Germinal center (tissue), 1 donor: Measurements from ENCODE around the gene MTSS2.

ENCODE experiments used
- DNase-seq: peaks from one replicate; pipeline ENCODE4 v3.0.0; 2012; ENCODE audit warnings: mixed read lengths, low spot score

The MTSS2 gene

DNA sequence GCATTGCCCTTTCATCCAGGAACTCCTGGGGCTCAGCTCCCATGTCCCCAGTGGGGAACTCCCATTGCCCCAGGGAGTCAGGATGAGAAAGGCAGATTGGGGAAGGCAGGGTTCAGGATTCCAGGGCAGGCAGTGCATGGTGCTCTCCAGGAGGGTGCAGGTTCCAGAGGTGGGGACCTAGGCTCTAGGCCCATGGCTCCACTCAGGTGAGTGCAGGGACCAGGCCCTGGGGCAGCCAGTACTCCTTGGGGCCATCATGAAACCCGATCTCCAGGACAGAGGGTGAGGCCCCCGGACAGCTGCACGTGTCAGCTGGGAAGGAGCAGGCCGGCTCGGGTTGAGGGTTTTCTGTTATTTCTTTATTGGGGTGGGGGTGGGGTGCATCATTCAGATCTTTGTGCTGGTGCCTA, 1.3 kb upstream of the MTSS2 start:
- no peak for DNase-seq

DNA sequence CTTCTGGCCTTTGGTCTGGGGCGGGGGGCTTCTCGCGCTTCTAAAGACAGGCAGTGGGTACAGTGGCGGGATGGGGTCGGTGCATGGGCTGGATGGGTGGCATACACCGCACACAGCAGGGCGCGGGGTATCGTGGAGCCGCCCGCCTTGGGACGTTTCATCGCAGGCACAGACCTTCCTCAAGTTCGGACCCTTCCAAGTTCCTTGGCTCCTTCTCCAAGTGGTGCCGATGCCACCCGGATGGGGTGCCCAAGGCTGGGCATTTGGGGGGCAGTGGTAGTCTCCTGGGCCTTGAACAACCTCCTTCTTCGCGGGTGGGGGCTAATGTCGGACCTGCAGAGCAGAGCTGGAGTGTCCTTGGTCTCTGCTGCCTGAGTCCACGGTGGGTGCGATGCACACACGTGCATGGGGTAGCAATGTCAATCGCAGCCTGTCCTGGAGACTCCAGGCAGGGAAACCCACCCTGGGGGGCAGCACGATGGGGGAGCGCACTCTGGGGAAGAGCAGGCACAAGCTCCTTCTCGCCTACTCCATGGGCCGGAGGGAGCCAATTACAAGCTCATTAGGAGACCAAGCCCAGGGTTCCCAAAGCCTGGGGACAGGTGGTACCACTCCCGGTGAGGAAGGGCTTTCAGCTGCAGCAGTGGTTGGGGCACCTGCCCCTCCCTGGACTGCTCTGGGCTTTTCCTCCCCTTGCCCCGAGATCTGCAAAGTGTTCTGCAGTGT, 686 bp upstream of the MTSS2 start:
- no peak for DNase-seq

DNA sequence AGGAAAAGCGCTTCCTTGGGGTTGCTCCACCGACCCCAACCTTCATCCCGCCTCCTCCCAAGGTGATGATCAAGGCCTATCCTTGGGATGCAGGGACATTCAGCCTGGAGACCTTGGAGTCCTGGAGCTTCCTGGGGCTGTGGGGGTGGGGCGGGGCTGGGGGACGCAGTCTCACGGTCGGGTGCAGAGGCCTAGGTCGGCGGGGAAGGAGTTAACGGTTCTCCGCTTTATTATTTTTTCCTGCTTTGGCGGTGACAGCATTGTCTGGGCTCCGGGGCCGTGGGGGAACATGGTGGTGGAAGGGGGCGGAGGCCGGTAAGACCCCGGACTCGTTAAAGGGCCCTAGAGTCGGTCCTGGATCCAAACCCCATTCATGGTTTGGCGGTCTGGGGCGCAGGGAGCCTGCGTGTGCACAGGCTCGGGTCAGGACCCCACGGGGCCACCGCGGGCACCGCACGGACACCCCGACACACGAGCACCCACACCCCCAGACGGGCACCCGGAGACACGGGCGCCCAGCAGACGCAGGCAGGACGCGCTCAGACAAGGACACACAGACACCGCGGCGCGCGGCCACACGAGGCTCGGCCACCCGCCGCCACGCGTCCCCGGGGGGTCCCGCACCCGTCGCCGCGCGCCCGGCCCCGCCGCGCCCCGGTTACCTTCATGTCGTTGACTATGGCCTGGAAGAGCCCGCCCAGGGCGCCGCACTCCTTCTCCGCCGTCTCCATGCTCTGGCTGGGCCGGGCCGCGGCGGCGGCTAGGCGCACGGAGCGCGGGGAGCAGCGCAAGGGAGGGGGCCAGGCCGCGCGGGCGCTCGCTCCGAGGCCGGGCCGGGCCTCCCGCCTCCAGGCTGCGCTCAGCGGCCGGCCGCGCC, 554 bp downstream of the MTSS2 start:
- no peak for DNase-seq

DNA sequence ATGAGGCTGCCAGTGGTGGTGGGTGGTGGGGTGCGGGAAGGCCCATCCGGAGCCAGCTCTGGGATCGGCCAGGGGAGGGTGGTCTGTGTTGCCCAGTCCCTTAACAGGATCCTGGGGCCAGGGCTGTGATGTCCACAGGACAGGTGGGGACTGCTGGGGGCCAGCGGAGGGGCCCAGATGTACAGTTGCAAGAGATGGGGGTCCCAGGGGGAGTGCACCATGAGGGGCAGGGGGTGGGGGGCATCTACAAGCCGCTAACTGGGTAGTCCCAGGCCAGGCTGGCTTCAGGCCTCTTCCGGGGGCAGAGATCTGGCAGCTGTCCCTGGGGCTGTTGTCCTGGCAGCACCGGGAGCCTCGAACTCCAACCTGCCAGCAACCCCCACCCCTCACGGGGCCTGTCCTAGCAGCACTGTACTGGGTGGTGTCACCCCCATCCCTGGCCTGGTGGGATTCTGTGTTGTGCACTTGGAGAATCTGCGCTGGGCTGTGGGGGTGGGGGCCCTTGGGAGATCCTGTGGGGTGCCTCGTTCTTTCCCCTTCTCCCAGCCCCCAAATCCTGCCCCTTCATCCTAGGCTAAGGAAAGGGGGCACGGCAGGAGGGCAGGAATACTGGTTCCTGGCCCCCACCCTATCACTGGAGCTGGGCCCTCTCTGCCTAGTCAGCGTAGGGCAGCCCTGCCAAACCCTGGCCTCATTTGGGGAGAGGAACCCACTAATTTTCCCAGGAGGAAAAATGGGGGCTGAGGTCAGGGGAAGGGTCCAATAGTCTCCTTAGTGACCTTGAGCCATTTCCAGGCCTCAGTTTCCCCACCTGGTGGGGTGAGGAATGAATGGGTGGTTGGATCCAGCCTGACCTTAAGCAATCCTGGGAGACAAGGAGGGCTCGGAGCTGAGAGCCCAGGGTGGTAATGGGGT, 1.4 kb downstream of the MTSS2 start:
- DNase-seq: no peak

DNA sequence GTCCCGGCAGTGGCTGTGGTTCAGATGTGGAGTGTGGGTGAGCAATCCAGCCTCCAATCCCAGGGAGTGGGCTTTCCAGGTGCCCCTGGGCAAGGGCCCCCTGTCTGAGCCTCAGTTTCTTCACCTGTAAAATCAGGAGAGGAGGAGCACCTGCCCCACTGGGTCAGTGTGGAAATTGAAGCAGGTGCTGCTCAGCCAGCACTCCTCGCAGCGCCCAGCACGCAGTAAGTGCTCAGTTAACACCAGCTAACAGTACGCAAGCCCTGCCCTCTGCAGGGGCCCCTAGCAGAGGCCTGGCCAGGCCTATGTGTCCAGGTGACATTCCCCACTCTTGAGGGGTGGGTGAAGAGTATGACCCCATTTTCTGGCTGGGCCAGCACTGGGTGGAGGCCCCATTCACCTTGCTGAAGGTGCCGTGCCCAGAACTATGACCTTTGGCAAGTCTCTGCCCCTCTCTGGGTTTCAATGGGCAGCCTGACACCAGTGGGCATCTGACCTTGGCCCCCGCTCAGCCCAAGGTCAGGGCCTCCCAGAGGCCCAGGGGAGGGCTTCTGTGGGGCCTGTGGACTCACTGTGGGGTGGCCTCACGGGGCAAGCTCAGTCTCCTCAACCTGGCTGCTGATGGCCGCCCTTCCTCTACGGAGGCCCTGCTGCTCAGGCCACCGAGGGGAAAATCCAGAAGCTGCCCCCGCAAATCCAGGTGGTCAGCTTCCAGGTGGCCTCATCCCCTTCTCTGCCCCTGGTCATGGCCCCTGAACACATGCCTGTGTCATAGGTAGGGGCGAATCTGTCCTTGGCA, 2.5 kb downstream of the MTSS2 start:
- DNase-seq: no peak

DNA sequence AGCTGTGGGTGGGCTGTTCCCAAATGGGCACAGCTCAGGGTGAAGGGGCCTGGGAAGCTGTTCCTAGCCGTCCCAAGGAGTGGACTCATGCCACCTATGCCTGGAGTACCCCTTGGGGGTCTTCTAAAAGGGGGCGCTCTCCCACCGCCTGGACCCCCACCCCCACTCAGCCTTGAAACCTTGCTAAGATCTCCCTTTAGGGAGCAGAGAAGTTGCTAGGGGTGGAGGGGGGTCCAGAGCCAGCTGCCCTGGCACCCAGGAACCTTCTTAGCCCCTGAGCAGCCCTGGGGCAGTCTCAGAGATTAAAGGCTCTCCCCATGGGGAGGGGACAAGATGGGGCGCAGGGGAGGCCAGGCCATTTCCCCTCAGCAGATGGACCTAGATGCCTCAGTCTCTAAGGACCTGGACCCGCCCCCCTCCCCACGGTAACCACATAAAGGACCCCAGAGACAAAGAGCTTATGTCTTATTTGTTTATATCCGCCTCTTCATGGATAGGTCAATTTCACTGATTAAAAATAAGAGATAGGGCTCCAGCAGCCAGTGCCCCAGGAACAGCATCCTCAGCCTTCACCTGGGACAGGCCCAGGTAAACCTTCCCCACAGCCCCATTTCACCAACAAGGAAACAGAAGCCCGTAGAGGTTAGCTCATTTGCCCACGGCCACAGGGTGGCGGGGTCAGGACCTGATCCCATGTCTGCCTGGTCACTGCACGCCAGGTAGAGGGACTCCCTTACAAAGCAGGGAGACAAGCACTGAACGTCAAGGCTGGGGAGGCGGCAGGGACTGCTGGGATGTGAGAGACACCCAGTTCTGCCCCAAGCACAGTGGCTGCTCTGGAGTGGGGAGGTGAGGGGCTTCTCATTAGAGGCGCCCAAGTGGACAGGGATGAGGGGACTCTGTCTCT, 3.4 kb downstream of the MTSS2 start:
- DNase-seq: no peak

DNA sequence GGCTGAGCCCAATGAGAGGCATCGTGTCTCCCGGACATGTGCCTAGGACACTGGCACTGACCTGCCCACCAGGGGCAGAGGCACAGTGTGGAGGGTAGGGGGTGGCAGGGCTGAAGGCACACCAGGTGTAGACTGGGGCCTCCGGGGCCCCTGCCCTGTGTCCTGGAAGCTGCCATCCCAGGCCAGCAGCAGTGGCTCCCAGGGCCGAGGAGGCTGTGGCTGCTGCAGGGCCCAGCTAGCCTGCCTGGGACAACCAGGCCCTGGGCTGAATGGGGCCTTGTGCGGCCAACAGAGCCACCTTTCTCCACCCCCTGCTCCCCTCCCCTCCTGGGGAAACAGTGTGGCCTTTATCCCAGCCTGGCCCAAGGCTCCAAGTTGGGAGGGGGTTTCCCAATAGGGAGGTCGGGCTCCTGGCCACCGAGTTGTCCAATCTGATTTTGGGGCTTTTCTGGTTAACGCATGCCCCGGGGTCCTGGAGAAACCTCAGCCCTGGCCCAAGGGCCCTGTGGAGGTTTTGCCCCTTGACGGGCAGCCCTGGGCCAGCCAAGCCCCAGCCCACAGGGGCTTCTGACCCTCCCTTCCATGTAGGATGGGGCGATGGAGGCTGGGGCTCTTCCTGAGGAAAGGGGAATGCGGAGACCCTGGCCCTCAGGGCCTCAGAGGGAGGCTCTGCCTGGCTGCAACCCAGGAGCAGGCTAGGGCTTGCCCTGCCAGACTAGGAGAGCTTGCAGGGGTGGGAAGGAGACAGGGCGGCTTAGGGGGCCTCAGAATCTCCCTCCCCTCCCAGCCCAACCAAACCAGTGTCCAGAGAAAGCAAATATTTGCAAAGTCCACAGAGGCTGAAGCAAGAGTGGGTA, 4.2 kb downstream of the MTSS2 start:
- DNase-seq: no peak

DNA sequence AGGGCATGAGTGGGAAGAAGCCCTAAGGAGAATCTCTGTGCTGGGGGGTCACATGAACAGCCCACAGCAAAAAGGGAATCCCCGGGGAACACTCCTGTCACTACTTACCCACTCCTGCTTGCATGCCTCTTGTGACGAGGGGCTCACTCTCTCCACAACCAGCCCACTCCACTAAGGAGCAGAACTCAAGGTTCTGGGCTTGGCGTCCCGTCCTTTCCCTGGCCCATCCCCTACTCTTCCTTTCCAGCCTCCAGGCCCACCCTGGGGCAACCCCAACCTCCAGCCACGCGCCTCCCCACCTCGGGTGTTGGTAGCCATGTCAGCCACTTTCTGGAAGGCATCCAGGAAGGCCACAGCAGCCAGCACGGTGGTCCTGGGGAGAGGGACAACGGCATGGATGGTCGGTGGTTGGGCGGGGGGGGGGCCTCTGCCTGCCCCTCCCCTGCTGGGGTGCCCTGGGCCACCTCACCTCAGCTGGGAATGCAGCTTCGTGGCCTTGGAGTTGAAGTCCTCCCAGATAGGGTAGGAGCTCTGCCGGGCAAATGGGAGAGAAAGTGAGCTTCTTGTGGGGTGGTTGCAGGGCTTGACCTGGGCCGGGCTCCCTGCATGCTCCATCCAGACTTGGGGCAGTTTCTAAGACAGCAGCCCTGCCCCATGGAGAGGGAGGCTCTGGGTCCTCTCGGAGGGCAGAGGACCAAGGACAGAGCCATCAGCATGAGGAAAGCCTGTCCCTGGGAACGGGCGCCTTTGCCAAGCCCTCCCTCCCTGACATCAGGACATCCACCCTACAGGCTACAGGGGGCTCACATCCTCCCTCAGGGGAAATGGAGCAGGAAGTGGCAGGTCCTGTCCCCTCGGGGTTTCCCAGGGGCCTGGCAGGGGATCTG, 5.1 kb downstream of the MTSS2 start:
- DNase-seq: no peak

DNA sequence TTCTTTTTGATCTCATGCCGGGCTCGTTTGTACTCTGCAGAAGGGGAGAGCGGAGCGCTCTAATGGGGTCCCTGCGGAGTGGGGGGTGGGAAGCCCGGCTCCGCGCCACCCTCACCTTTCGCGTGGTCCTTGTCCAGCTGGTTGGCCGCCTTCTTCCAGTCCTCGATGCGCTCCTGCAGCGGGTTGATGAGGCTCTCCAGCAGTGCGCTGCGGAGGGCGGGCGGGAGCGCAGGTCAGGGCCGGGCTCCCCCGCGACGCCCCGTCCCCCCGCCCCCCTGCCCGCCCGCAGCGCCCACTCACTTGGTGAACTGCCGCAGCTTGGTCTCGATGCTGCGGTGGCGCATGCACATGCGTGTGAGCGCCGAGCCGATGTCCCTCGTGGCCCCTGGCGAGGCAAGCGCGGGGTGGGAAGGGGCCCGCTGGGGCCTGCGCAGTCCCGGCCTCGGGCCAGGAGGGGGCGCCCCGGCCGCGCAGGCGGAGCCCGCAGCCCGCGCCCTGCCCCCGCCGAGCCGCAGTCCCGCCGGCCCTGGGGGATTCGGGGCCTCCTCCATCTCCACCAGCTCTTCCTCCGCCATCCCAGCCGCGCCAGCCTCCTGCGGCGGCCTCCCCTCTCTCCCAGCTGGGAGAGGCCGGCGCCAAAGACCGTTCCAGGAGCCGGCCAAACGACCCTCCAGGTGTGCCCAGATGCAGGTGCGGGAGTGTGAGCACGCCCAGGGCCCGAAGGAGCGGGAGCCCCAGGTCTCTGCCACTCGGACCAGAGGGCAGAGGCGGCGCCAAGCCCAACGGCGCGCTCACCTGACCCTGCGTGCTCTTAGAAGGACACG, 6.0 kb downstream of the MTSS2 start:
- DNase-seq: peak; percentile 47

DNA sequence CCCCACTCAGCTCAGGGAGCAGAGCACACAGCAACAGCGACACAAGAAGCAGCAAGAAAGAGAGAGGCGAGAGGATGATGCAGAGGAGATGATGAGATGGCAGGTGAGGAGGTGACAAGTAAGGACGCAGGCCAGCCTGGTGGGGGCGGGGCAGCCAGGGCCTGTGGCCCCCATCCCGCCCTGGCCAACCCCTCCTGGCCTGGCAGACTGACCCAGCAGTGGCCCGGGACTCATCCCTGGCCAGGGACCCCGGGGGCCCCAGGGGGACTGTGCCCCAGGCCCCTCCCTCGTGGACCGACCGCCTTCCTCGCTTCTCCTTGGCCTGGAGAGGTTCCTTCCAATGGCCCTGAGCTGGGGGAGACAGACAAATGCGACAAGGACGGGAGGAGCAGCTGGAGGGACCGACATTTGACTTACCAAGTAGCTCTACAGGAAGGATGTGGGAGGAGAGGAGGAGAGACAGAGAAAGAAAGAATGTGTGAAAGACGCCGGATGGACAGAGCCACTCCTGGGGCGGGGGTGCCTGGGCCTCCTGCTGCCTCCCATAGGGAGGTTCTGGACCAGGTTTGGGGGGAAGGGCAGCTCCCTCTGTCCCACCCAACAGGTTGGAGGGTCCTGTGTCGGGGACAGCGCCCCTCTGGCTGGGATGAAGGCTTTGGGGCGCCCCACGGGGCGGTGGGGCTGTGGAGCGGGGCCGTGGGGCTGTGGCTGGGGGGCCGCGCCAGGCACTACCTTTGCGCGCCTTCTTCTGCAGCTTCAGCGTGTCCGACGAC, 6.8 kb downstream of the MTSS2 start:
- no peak for DNase-seq

DNA sequence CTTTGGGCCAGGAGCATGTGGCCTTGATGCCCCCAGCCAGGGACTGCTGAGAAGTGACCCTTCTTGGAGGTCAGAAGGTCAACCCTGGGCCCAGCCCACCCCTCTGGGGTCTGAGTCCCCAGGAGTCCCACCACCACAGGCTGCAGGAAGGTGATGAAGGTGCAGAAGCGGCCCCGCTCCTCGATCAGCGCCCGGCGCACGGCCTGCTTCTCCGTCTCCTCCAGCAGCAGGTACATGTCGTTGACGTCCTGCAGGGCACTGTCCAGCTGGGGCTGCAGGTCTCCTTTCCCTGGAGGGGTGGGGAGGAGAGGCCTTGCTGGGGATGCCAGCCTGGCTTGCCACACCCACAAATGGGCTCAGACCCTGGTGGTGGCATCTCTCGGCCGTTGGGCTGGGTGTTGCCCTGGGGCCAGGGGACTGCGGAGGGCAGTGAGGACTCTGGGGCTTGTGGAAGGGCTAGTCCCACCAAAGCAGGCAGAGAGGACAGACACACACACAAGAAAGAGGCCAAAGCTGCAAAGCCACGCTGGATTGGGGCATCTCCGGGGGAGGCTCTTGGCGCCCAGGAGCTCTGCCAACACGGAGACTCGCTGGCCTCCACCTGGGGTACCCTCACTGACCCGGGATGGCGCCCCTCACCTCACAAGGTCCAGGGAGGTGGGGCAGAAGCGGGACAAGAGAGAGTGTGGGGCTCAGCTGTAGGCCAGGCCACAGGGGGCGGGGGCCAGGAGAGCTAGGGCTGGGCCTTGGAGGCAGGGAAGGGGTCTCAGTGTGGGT, 7.5 kb downstream of the MTSS2 start:
- no peak for DNase-seq

DNA sequence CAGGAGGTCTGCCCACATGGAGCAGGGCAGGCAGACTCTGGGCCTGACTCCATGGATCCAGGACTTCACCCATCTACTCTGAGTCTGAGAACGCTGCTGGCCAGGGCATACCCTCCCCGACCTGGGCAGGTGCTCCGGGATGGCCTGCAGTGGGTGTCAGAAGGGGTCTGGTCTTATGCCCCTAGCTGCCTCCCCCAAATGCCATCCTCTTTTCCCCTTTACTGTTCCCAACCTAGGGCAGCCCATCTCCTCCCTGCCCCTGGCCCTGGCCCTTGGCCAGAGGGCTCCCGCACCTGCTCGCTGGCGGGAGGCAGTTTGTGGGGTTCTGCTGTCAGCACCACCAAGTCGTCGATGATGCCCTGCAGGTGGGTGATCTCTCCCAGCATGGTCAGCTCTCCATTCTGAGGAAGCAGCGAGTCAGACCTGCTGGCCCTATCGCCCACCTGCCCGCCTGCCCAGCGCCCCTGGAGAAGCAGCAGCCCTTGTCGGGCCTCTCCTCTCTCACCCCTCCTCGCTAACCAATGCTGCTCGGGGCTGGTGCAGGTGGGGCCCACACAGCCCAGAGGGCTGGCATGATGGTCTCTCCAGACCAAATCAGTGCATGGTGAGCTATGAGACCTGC, 8.2 kb downstream of the MTSS2 start:
- DNase-seq: no peak

DNA sequence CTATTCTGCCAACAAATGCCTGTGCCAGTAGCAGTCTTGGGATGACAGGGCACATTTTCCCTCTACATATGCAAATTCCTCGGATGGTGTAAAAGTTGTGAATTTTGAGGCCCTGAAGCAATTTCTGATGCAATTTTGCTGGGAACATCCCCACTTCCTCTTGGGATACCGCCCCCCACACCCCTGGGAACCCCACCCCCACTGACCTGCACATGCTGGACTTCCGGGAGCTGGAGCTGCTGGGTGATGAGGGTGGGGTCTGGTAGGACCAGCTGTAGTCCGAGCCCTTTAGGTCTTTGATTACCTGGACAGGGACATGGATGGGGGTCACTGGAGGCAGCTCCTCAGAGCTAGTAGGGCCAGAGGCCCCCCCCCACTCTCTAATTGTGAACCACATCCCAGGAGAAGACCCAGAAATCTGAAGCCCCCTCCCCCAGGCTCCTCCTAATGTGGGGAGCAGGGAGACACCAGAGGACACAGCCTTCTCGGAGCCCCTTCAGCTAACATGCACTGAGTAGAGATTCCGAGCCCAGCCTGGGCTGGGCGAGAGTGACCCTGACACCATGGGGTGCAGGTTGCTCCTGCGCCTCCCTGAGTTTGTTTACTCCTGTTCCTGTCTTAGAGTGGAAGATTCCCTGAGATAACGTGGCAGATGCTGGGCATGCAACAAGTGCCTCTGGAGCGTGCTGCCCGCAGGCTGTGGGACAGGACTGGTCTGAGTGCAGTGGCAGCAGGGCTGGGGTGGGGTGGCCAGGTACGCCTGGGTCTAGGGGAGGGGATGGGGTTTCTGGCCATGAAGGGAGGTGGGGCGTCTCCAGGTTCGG, 9.0 kb downstream of the MTSS2 start:
- no peak for DNase-seq

DNA sequence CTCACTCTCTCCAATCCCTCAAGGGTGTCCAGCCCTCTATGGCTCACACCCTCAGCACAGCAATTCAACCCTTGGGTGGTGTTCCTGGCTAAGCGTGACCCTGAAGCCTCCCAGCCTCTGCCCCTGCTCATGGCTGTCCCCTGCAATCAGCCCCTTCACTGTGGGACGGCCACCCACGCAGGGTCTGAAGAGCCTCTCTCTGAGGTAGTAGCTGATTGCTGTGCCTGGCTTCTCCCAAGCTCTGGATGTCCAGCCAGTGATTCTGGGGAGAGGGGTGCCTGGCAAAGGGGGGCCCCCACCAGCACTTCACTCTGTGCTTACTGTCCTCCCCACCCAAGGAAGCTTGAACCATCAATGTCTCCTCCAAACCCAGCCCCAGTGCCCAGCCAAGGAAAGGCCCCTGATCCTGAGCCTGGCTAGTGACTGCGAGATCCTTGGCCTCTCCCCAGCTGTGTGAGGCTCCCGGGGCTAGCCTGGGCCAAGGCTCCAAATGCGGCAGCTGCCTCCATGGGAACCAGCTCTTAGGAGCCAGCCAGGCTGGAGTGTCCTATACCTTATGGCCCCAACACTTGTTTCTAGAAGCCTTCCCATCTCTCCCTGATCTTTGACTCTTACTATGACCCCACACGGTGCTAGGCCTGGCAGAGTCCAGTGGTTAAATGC, 9.9 kb downstream of the MTSS2 start:
- DNase-seq: no peak
